Activated CD4-positive, alpha-beta T cell treated with anti-CD3 and anti-CD28 coated beads, Interleukin-2, amount 10 ng/mL, durations not matched to agents 24 days and 14 days (primary cell): ENCODE measurements around the gene CCDC85C. TPM values are rescaled to one million over a fixed set of nuclear protein-coding genes. Genes with fewer than 3 reads are reported as not detected.

Source experiments
- DNase-seq: peaks from one replicate; pipeline ENCODE4 v3.0.0; 2022
- H3K27ac Mint-ChIP-seq: one replicate; pipeline ENCODE4 v1.8.0; 2022; ENCODE audit warnings: mild to moderate bottlenecking, mixed read lengths
- H3K27me3 Mint-ChIP-seq: one replicate; pipeline ENCODE4 v1.8.0; 2022; ENCODE audit warnings: mixed read lengths
- H3K36me3 Mint-ChIP-seq: one replicate; pipeline ENCODE4 v1.8.0; 2022; ENCODE audit warnings: low read depth, mild to moderate bottlenecking, mixed read lengths
- H3K4me1 Mint-ChIP-seq: one replicate; pipeline ENCODE4 v1.8.0; 2021; ENCODE audit warnings: mixed read lengths
- H3K4me3 Mint-ChIP-seq: one replicate; pipeline ENCODE4 v1.8.0; 2022; ENCODE audit warnings: mild to moderate bottlenecking, moderate library complexity, mixed read lengths
- H3K9me3 Mint-ChIP-seq: one replicate; pipeline ENCODE4 v1.8.0; 2021; ENCODE audit warnings: mixed read lengths
- intact Hi-C: fragments of 100-400 bp; cut with micrococcal nuclease; formaldehyde crosslinking; loops from one replicate; pipeline ENCODE4 v1.15.1; 2023
- total RNA-seq: library from RNA; stranded (reverse); gene quantifications from 2 replicates; pipeline ENCODE4 v1.2.3, GENCODE V29; 2022

CCDC85C gene
- total RNA-seq, 1 donor from 2014 or later = 6.7 TPM

GRCh38 chr14:99561864-99562263, 42.1 kb downstream of the CCDC85C start:
- Mint-ChIP-seq H3K27me3 (no peaks in the 10 kb centered on the region), H3K9me3 (no peaks in the 10 kb centered on the region), H3K27ac (no peak overlapping the region), H3K4me1 (no peaks in the 10 kb centered on the region), H3K36me3 (no peaks in the 10 kb centered on the region), H3K4me3 (no peak overlapping the region)
- intact Hi-C loops = no loop called here
- no peak for DNase-seq

- Mint-ChIP-seq H3K27me3 (no peaks in the 10 kb centered on the region), H3K27ac (no peak overlapping the region), H3K4me3 (no peak overlapping the region), H3K36me3 (no peaks in the 10 kb centered on the region), H3K4me1 (no peaks in the 10 kb centered on the region), H3K9me3 (no peaks in the 10 kb centered on the region)
- no peak for DNase-seq
- intact Hi-C loops = no loop called here
Measured at GRCh38 chr14:99560922-99561683, 42.9 kb downstream of the CCDC85C start.

GRCh38 chr14:99560403-99560802, 43.6 kb downstream of the CCDC85C start:
- Mint-ChIP-seq H3K4me3 (no peak overlapping the region), H3K4me1 (no peaks in the 10 kb centered on the region), H3K27ac (no peak overlapping the region), H3K9me3 (no peaks in the 10 kb centered on the region), H3K27me3 (no peaks in the 10 kb centered on the region), H3K36me3 (no peaks in the 10 kb centered on the region)
- DNase-seq = no peak
- intact Hi-C loops = no loop called here

- H3K4me3 Mint-ChIP-seq = no peak overlapping the region
- H3K4me1 Mint-ChIP-seq = no peaks in the 10 kb centered on the region
- H3K27me3 Mint-ChIP-seq = no peaks in the 10 kb centered on the region
- H3K27ac Mint-ChIP-seq = no peak overlapping the region
- no peaks in the 10 kb centered on the region for H3K36me3 Mint-ChIP-seq
- intact Hi-C loops = no loop called here
- no peaks in the 10 kb centered on the region for H3K9me3 Mint-ChIP-seq
- no peak for DNase-seq
Measured at GRCh38 chr14:99559286-99559990, 44.6 kb downstream of the CCDC85C start.

GRCh38 chr14:99556134-99556791, 47.7 kb downstream of the CCDC85C start:
- H3K9me3 Mint-ChIP-seq = no peaks in the 10 kb centered on the region
- H3K27ac Mint-ChIP-seq = no peak overlapping the region
- intact Hi-C loops = no loop called here
- no peak overlapping the region for H3K4me3 Mint-ChIP-seq
- DNase-seq = no peak
- no peaks in the 10 kb centered on the region for H3K4me1 Mint-ChIP-seq
- no peaks in the 10 kb centered on the region for H3K36me3 Mint-ChIP-seq
- H3K27me3 Mint-ChIP-seq = no peaks in the 10 kb centered on the region

- Mint-ChIP-seq H3K4me1 (no peaks in the 10 kb centered on the region), H3K27me3 (no peaks in the 10 kb centered on the region), H3K27ac (no peak overlapping the region), H3K9me3 (no peaks in the 10 kb centered on the region), H3K4me3 (no peak overlapping the region), H3K36me3 (no peaks in the 10 kb centered on the region)
- no peak for DNase-seq
- intact Hi-C loops = no loop called here
Measured at GRCh38 chr14:99554757-99555531, 49.1 kb downstream of the CCDC85C start.

- no peaks in the 10 kb centered on the region for H3K36me3 Mint-ChIP-seq
- no peaks in the 10 kb centered on the region for H3K4me1 Mint-ChIP-seq
- intact Hi-C loops = no loop called here
- no peak overlapping the region for H3K4me3 Mint-ChIP-seq
- no peak for DNase-seq
- H3K27ac Mint-ChIP-seq = no peak overlapping the region
- no peaks in the 10 kb centered on the region for H3K27me3 Mint-ChIP-seq
- H3K9me3 Mint-ChIP-seq = no peaks in the 10 kb centered on the region
Measured at GRCh38 chr14:99554184-99554583, 49.8 kb downstream of the CCDC85C start.

GRCh38 chr14:99552572-99553216, 51.3 kb downstream of the CCDC85C start:
- no peaks in the 10 kb centered on the region for H3K9me3 Mint-ChIP-seq
- no peak overlapping the region for H3K4me3 Mint-ChIP-seq
- intact Hi-C loops = no loop called here
- no peak for DNase-seq
- no peaks in the 10 kb centered on the region for H3K36me3 Mint-ChIP-seq
- no peak overlapping the region for H3K27ac Mint-ChIP-seq
- H3K4me1 Mint-ChIP-seq = no peaks in the 10 kb centered on the region
- no peaks in the 10 kb centered on the region for H3K27me3 Mint-ChIP-seq

GRCh38 chr14:99552021-99552553, 51.9 kb downstream of the CCDC85C start:
- no peaks in the 10 kb centered on the region for H3K27me3 Mint-ChIP-seq

GRCh38 chr14:99551034-99551922, 52.7 kb downstream of the CCDC85C start:
- Mint-ChIP-seq H3K9me3 (no peaks in the 10 kb centered on the region), H3K4me1 (no peaks in the 10 kb centered on the region), H3K27ac (no peak overlapping the region), H3K36me3 (no peaks in the 10 kb centered on the region), H3K27me3 (no peaks in the 10 kb centered on the region), H3K4me3 (no peak overlapping the region)
- no peak for DNase-seq
- intact Hi-C loops = no loop called here

More at GRCh38 chr14:99552021-99552553, 51.9 kb downstream of the CCDC85C start:
- Mint-ChIP-seq H3K36me3 (no peaks in the 10 kb centered on the region), H3K4me1 (no peaks in the 10 kb centered on the region), H3K27ac (no peak overlapping the region), H3K4me3 (no peak overlapping the region), H3K9me3 (no peaks in the 10 kb centered on the region)
- intact Hi-C loops = no loop called here
- no peak for DNase-seq

- Mint-ChIP-seq H3K4me3 (no peak overlapping the region), H3K4me1 (no peaks in the 10 kb centered on the region), H3K9me3 (no peaks in the 10 kb centered on the region), H3K27me3 (no peaks in the 10 kb centered on the region), H3K36me3 (no peaks in the 10 kb centered on the region), H3K27ac (no peak overlapping the region)
- intact Hi-C loops = no loop called here
- no peak for DNase-seq
Measured at GRCh38 chr14:99550387-99550992, 53.5 kb downstream of the CCDC85C start.

GRCh38 chr14:99549684-99550083, 54.3 kb downstream of the CCDC85C start:
- no peak overlapping the region for H3K27ac Mint-ChIP-seq
- H3K4me3 Mint-ChIP-seq = no peak overlapping the region
- no peaks in the 10 kb centered on the region for H3K4me1 Mint-ChIP-seq
- intact Hi-C loops = no loop called here
- H3K36me3 Mint-ChIP-seq = no peaks in the 10 kb centered on the region
- no peaks in the 10 kb centered on the region for H3K9me3 Mint-ChIP-seq
- no peaks in the 10 kb centered on the region for H3K27me3 Mint-ChIP-seq
- no peak for DNase-seq
